ENCODE results near the gene MYO7B. TPM values are rescaled to one million over a fixed set of nuclear protein-coding genes. Genes with fewer than 3 reads are reported as not detected.
A peak's percentile ranks its signal among the peaks of the same experiment; 100 is the strongest.

The MYO7B gene
- total and polyA plus RNA-seq, 12 donors = 0.13 to 1.5 (median 0.32) TPM; not detected in 1

DNA sequence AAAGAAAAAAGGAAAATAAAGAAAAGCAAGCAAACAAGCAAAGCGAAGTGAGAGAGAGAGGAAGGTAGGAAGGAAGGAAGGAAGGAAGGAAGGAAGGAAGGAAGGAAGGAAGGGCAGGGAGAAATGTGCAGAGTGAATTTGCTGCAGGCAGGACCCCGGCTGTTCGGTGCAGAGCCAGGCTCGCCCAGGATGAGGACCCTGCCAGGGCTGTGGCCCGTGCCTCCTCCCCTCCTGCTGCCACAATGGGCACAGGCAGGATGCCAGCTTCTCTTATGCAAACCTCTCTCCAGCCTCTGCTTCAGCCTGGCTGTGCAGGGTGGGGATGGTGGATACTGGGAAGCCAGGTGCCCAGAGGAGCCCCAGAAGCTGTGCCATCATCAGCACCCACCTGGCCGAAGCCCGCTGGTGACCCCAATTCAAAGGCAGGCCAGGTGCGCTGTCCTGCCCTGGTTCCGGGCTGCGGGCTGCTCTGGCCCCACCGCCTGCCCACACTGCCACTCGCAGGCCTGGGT, 113.7 kb downstream of the MYO7B start:
- 69 to 77% (median 71%) methylated on average over 5 to 12 of the region's 12 CpGs for WGBS, 4 donors
- TF ChIP-seq, protein P1, sequence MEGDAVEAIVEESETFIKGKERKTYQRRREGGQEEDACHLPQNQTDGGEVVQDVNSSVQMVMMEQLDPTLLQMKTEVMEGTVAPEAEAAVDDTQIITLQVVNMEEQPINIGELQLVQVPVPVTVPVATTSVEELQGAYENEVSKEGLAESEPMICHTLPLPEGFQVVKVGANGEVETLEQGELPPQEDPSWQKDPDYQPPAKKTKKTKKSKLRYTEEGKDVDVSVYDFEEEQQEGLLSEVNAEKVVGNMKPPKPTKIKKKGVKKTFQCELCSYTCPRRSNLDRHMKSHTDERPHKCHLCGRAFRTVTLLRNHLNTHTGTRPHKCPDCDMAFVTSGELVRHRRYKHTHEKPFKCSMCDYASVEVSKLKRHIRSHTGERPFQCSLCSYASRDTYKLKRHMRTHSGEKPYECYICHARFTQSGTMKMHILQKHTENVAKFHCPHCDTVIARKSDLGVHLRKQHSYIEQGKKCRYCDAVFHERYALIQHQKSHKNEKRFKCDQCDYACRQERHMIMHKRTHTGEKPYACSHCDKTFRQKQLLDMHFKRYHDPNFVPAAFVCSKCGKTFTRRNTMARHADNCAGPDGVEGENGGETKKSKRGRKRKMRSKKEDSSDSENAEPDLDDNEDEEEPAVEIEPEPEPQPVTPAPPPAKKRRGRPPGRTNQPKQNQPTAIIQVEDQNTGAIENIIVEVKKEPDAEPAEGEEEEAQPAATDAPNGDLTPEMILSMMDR (IDR thresholded peaks at IDR 0.05) = no peak
- no peak for TF ChIP-seq POLR2A (IDR thresholded peaks at IDR 0.05)
- peak overlapping the region in 1 of 5 donors; percentile 31 for H3K27ac ChIP-seq
- peaks cover 0 to 9% of the 10 kb centered on the region in 2 donors for H3K4me1 ChIP-seq (replicated peaks in 1 of 2)
- H3K27me3 ChIP-seq = no peaks in the 10 kb centered on the region
- no peaks in the 10 kb centered on the region for H3K9me3 ChIP-seq (replicated peaks in 1 of 3)
- intact Hi-C loops (cut with DNase I) = loop anchor here in 1 of 2 donors (5.0 kb wide), 1 partner anchor 57 kb away; no protein-coding TSS in a partner anchor
- H3K4me3 ChIP-seq = no peak overlapping the region
- DNase-seq = peak in 1 of 7 donors; percentile 58
- no peaks in the 10 kb centered on the region for H3K36me3 ChIP-seq (replicated peaks in 1 of 2)

DNA sequence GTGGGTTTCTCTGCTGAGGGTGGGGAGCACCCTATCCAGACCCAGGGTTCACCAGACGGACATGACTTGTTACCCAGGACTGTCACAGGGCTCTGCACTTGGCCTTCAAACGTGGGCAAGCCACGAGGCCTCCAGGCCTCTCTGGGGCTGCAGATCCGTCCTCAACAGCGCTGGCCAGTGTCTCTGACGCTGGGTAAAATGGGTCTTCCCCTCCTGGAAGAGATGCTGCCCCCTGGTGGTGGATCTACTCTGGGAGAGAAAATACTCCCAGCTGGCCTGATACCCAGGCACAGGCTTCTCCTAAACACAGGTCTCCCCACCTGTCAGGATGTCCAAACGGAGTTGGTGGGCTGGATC, 114.2 kb downstream of the MYO7B start:
- H3K9me3 ChIP-seq (replicated peaks in 1 of 3) = no peaks in the 10 kb centered on the region
- no peak overlapping the region for H3K4me3 ChIP-seq
- intact Hi-C loops (cut with DNase I) = loop anchor here in 1 of 2 donors (5.0 kb wide), 1 partner anchor 57 kb away; no protein-coding TSS in a partner anchor
- no peaks in the 10 kb centered on the region for H3K27me3 ChIP-seq
- H3K27ac ChIP-seq = peak overlapping the region in 1 of 5 donors; percentile 31
- peaks cover 0 to 9% of the 10 kb centered on the region in 2 donors for H3K4me1 ChIP-seq (replicated peaks in 1 of 2)
- no peak for TF ChIP-seq POLR2A (IDR thresholded peaks at IDR 0.05)
- TF ChIP-seq, protein P1 (IDR thresholded peaks at IDR 0.05) = peak; percentile 65 to 89 (median 80)
- DNase-seq = peak; percentile 85 to 94 (median 89)
- H3K36me3 ChIP-seq (replicated peaks in 1 of 2) = no peaks in the 10 kb centered on the region
- WGBS, 4 donors = 2 to 18% (median 6%) methylated on average over 4 to 7 of the region's 7 CpGs

GRCh38 chr2:127650041-127650784, 114.7 kb downstream of the MYO7B start:
- Histone ChIP-seq H3K36me3 (replicated peaks in 1 of 2) (no peaks in the 10 kb centered on the region), H3K4me1 (replicated peaks in 1 of 2) (peaks cover 0 to 9% of the 10 kb centered on the region in 2 donors), H3K9me3 (replicated peaks in 1 of 3) (no peaks in the 10 kb centered on the region), H3K4me3 (no peak overlapping the region), H3K27ac (peak overlapping the region in 1 of 5 donors; percentile 31), H3K27me3 (no peaks in the 10 kb centered on the region)
- 67 to 85% (median 69%) methylated on average over 2 to 17 of the region's 17 CpGs for WGBS, 4 donors
- no peak for TF ChIP-seq POLR2A (IDR thresholded peaks at IDR 0.05)
- TF ChIP-seq, protein P1 (IDR thresholded peaks at IDR 0.05) = peak in 1 of 6 experiments; percentile 26
- intact Hi-C loops (cut with DNase I) = no loop called here
- no peak for DNase-seq

- no peak for DNase-seq
- H3K27ac ChIP-seq = no peak overlapping the region
- H3K9me3 ChIP-seq (replicated peaks in 1 of 3) = no peaks in the 10 kb centered on the region
- H3K27me3 ChIP-seq = no peaks in the 10 kb centered on the region
- intact Hi-C loops (cut with DNase I) = no loop called here
- H3K4me1 ChIP-seq (replicated peaks in 1 of 2) = peaks cover 0 to 9% of the 10 kb centered on the region in 2 donors
- H3K36me3 ChIP-seq (replicated peaks in 1 of 2) = no peaks in the 10 kb centered on the region
- H3K4me3 ChIP-seq = no peak overlapping the region
- TF ChIP-seq POLR2A (IDR thresholded peaks at IDR 0.05) = no peak
- TF ChIP-seq, protein P1 (IDR thresholded peaks at IDR 0.05) = no peak
- 87 to 91% (median 89%) methylated on average over 24 to 28 of the region's 28 CpGs for WGBS, 4 donors
Measured at GRCh38 chr2:127650785-127651380, 115.4 kb downstream of the MYO7B start.
